Measurements from ENCODE around the gene SORL1.

SORL1 gene

GRCh38 chr11:121591405-121592033, 139.4 kb downstream of the SORL1 start:
- no peak overlapping the region for H3K27ac ChIP-seq (ENCODE audit: low read depth, low read length)
- no peaks in the 10 kb centered on the region for H3K27me3 ChIP-seq (ENCODE audit: control insufficient read depth in 1 of 2, insufficient read depth in 2 of 2, low read length in 2 of 2)
- H3K9ac ChIP-seq (ENCODE audit: low read depth in 1 of 2, low read length in 2 of 2), result no peak overlapping the region
- H3K4me1 ChIP-seq (ENCODE audit: control insufficient read depth in 1 of 2, insufficient read depth in 2 of 2, low read length in 2 of 2), result peaks cover 14 to 19% of the 10 kb centered on the region in 2 donors
- H3K4me3 ChIP-seq (ENCODE audit: low read depth in 1 of 2, low read length in 2 of 2), result no peak overlapping the region
- no peaks in the 10 kb centered on the region for H3K9me3 ChIP-seq (ENCODE audit: control insufficient read depth in 1 of 2, low read length in 2 of 2)
- peaks cover 31 to 69% of the 10 kb centered on the region in 2 donors for H3K36me3 ChIP-seq (ENCODE audit: control insufficient read depth in 1 of 2, insufficient read depth in 2 of 2, low read length in 2 of 2)

GRCh38 chr11:121592708-121593107, 140.6 kb downstream of the SORL1 start:
- no peaks in the 10 kb centered on the region for H3K9me3 ChIP-seq (ENCODE audit: control insufficient read depth in 1 of 2, low read length in 2 of 2)
- no peak overlapping the region for H3K27ac ChIP-seq (ENCODE audit: low read depth, low read length)
- peaks cover 9 to 13% of the 10 kb centered on the region in 2 donors for H3K4me1 ChIP-seq (ENCODE audit: control insufficient read depth in 1 of 2, insufficient read depth in 2 of 2, low read length in 2 of 2)
- H3K27me3 ChIP-seq (ENCODE audit: control insufficient read depth in 1 of 2, insufficient read depth in 2 of 2, low read length in 2 of 2), result no peaks in the 10 kb centered on the region
- H3K36me3 ChIP-seq (ENCODE audit: control insufficient read depth in 1 of 2, insufficient read depth in 2 of 2, low read length in 2 of 2), result peaks cover 37 to 78% of the 10 kb centered on the region in 2 donors
- no peak overlapping the region for H3K4me3 ChIP-seq (ENCODE audit: low read depth in 1 of 2, low read length in 2 of 2)
- no peak overlapping the region for H3K9ac ChIP-seq (ENCODE audit: low read depth in 1 of 2, low read length in 2 of 2)

- H3K27me3 ChIP-seq (ENCODE audit: control insufficient read depth in 1 of 2, insufficient read depth in 2 of 2, low read length in 2 of 2), result no peaks in the 10 kb centered on the region
- no peaks in the 10 kb centered on the region for H3K4me1 ChIP-seq (ENCODE audit: control insufficient read depth in 1 of 2, insufficient read depth in 2 of 2, low read length in 2 of 2)
- no peak overlapping the region for H3K9ac ChIP-seq (ENCODE audit: low read depth in 1 of 2, low read length in 2 of 2)
- H3K36me3 ChIP-seq (ENCODE audit: control insufficient read depth in 1 of 2, insufficient read depth in 2 of 2, low read length in 2 of 2), result peaks cover 39 to 56% of the 10 kb centered on the region in 2 donors
- H3K27ac ChIP-seq (ENCODE audit: low read depth, low read length), result no peak overlapping the region
- H3K4me3 ChIP-seq (ENCODE audit: low read depth in 1 of 2, low read length in 2 of 2), result no peak overlapping the region
- H3K9me3 ChIP-seq (ENCODE audit: control insufficient read depth in 1 of 2, low read length in 2 of 2), result no peaks in the 10 kb centered on the region
Measured at GRCh38 chr11:121595717-121596161, 143.6 kb downstream of the SORL1 start.

GRCh38 chr11:121596195-121597155, 144.4 kb downstream of the SORL1 start:
- no peak overlapping the region for H3K4me3 ChIP-seq (ENCODE audit: low read depth in 1 of 2, low read length in 2 of 2)
- no peak overlapping the region for H3K9ac ChIP-seq (ENCODE audit: low read depth in 1 of 2, low read length in 2 of 2)
- H3K4me1 ChIP-seq (ENCODE audit: control insufficient read depth in 1 of 2, insufficient read depth in 2 of 2, low read length in 2 of 2), result no peaks in the 10 kb centered on the region
- H3K27me3 ChIP-seq (ENCODE audit: control insufficient read depth in 1 of 2, insufficient read depth in 2 of 2, low read length in 2 of 2), result no peaks in the 10 kb centered on the region
- peaks cover 33 to 50% of the 10 kb centered on the region in 2 donors for H3K36me3 ChIP-seq (ENCODE audit: control insufficient read depth in 1 of 2, insufficient read depth in 2 of 2, low read length in 2 of 2)
- no peak overlapping the region for H3K27ac ChIP-seq (ENCODE audit: low read depth, low read length)
- no peaks in the 10 kb centered on the region for H3K9me3 ChIP-seq (ENCODE audit: control insufficient read depth in 1 of 2, low read length in 2 of 2)

- H3K27ac ChIP-seq (ENCODE audit: low read depth, low read length), result no peak overlapping the region
- no peaks in the 10 kb centered on the region for H3K27me3 ChIP-seq (ENCODE audit: control insufficient read depth in 1 of 2, insufficient read depth in 2 of 2, low read length in 2 of 2)
- H3K9me3 ChIP-seq (ENCODE audit: control insufficient read depth in 1 of 2, low read length in 2 of 2), result no peaks in the 10 kb centered on the region
- no peaks in the 10 kb centered on the region for H3K4me1 ChIP-seq (ENCODE audit: control insufficient read depth in 1 of 2, insufficient read depth in 2 of 2, low read length in 2 of 2)
- H3K9ac ChIP-seq (ENCODE audit: low read depth in 1 of 2, low read length in 2 of 2), result no peak overlapping the region
- no peak overlapping the region for H3K4me3 ChIP-seq (ENCODE audit: low read depth in 1 of 2, low read length in 2 of 2)
- H3K36me3 ChIP-seq (ENCODE audit: control insufficient read depth in 1 of 2, insufficient read depth in 2 of 2, low read length in 2 of 2), result peaks cover 29 to 51% of the 10 kb centered on the region in 2 donors
Measured at GRCh38 chr11:121603316-121603715, 151.2 kb downstream of the SORL1 start.

- H3K9me3 ChIP-seq (ENCODE audit: control insufficient read depth in 1 of 2, low read length in 2 of 2), result no peaks in the 10 kb centered on the region
- no peaks in the 10 kb centered on the region for H3K4me1 ChIP-seq (ENCODE audit: control insufficient read depth in 1 of 2, insufficient read depth in 2 of 2, low read length in 2 of 2)
- H3K27me3 ChIP-seq (ENCODE audit: control insufficient read depth in 1 of 2, insufficient read depth in 2 of 2, low read length in 2 of 2), result no peaks in the 10 kb centered on the region
- H3K4me3 ChIP-seq (ENCODE audit: low read depth in 1 of 2, low read length in 2 of 2), result no peak overlapping the region
- peaks cover 28 to 60% of the 10 kb centered on the region in 2 donors for H3K36me3 ChIP-seq (ENCODE audit: control insufficient read depth in 1 of 2, insufficient read depth in 2 of 2, low read length in 2 of 2)
- H3K9ac ChIP-seq (ENCODE audit: low read depth in 1 of 2, low read length in 2 of 2), result no peak overlapping the region
- H3K27ac ChIP-seq (ENCODE audit: low read depth, low read length), result no peak overlapping the region
Measured at GRCh38 chr11:121604152-121604551, 152.0 kb downstream of the SORL1 start.

GRCh38 chr11:121606354-121606753, 154.2 kb downstream of the SORL1 start:
- Histone ChIP-seq H3K27ac (ENCODE audit: low read depth, low read length) (no peak overlapping the region), H3K36me3 (ENCODE audit: control insufficient read depth in 1 of 2, insufficient read depth in 2 of 2, low read length in 2 of 2) (peaks cover 43 to 73% of the 10 kb centered on the region in 2 donors)

GRCh38 chr11:121607341-121607740, 155.2 kb downstream of the SORL1 start:
- Histone ChIP-seq H3K4me1 (ENCODE audit: control insufficient read depth in 1 of 2, insufficient read depth in 2 of 2, low read length in 2 of 2) (no peaks in the 10 kb centered on the region), H3K4me3 (ENCODE audit: low read depth in 1 of 2, low read length in 2 of 2) (no peak overlapping the region), H3K27me3 (ENCODE audit: control insufficient read depth in 1 of 2, insufficient read depth in 2 of 2, low read length in 2 of 2) (no peaks in the 10 kb centered on the region), H3K27ac (ENCODE audit: low read depth, low read length) (no peak overlapping the region), H3K9me3 (ENCODE audit: control insufficient read depth in 1 of 2, low read length in 2 of 2) (no peaks in the 10 kb centered on the region), H3K9ac (ENCODE audit: low read depth in 1 of 2, low read length in 2 of 2) (no peak overlapping the region), H3K36me3 (ENCODE audit: control insufficient read depth in 1 of 2, insufficient read depth in 2 of 2, low read length in 2 of 2) (peaks cover 46 to 76% of the 10 kb centered on the region in 2 donors)

More at GRCh38 chr11:121606354-121606753, 154.2 kb downstream of the SORL1 start:
- Histone ChIP-seq H3K9ac (ENCODE audit: low read depth in 1 of 2, low read length in 2 of 2) (no peak overlapping the region), H3K4me1 (ENCODE audit: control insufficient read depth in 1 of 2, insufficient read depth in 2 of 2, low read length in 2 of 2) (no peaks in the 10 kb centered on the region), H3K9me3 (ENCODE audit: control insufficient read depth in 1 of 2, low read length in 2 of 2) (no peaks in the 10 kb centered on the region), H3K27me3 (ENCODE audit: control insufficient read depth in 1 of 2, insufficient read depth in 2 of 2, low read length in 2 of 2) (no peaks in the 10 kb centered on the region), H3K4me3 (ENCODE audit: low read depth in 1 of 2, low read length in 2 of 2) (no peak overlapping the region)

GRCh38 chr11:121608545-121609098, 156.5 kb downstream of the SORL1 start:
- H3K4me3 ChIP-seq (ENCODE audit: low read depth in 1 of 2, low read length in 2 of 2), result no peak overlapping the region
- no peaks in the 10 kb centered on the region for H3K9me3 ChIP-seq (ENCODE audit: control insufficient read depth in 1 of 2, low read length in 2 of 2)
- peaks cover 50 to 75% of the 10 kb centered on the region in 2 donors for H3K36me3 ChIP-seq (ENCODE audit: control insufficient read depth in 1 of 2, insufficient read depth in 2 of 2, low read length in 2 of 2)
- no peaks in the 10 kb centered on the region for H3K4me1 ChIP-seq (ENCODE audit: control insufficient read depth in 1 of 2, insufficient read depth in 2 of 2, low read length in 2 of 2)
- H3K27me3 ChIP-seq (ENCODE audit: control insufficient read depth in 1 of 2, insufficient read depth in 2 of 2, low read length in 2 of 2), result no peaks in the 10 kb centered on the region
- no peak overlapping the region for H3K27ac ChIP-seq (ENCODE audit: low read depth, low read length)
- no peak overlapping the region for H3K9ac ChIP-seq (ENCODE audit: low read depth in 1 of 2, low read length in 2 of 2)

GRCh38 chr11:121610706-121611105, 158.6 kb downstream of the SORL1 start:
- H3K4me3 ChIP-seq (ENCODE audit: low read depth in 1 of 2, low read length in 2 of 2), result no peak overlapping the region
- H3K9me3 ChIP-seq (ENCODE audit: control insufficient read depth in 1 of 2, low read length in 2 of 2), result no peaks in the 10 kb centered on the region
- H3K9ac ChIP-seq (ENCODE audit: low read depth in 1 of 2, low read length in 2 of 2), result no peak overlapping the region
- H3K36me3 ChIP-seq (ENCODE audit: control insufficient read depth in 1 of 2, insufficient read depth in 2 of 2, low read length in 2 of 2), result peaks cover 49 to 85% of the 10 kb centered on the region in 2 donors
- no peaks in the 10 kb centered on the region for H3K27me3 ChIP-seq (ENCODE audit: control insufficient read depth in 1 of 2, insufficient read depth in 2 of 2, low read length in 2 of 2)
- no peaks in the 10 kb centered on the region for H3K4me1 ChIP-seq (ENCODE audit: control insufficient read depth in 1 of 2, insufficient read depth in 2 of 2, low read length in 2 of 2)
- no peak overlapping the region for H3K27ac ChIP-seq (ENCODE audit: low read depth, low read length)

Data from duodenal mucosa (tissue), 2 donors.